Stimulated activated naive CD4-positive, alpha-beta T cell treated with Interleukin-2 at 50 U/mL for 16 hours (primary cell): ENCODE data around the gene CEP112.

Experiments used
- DNase-seq: peaks from one replicate; lab custom pipeline; 2025; lab: John Stamatoyannopoulos, UW

CEP112 gene

GRCh38 chr17:65730711-65731169, 461.2 kb downstream of the CEP112 start:
- DNase-seq, result no peak

DNA sequence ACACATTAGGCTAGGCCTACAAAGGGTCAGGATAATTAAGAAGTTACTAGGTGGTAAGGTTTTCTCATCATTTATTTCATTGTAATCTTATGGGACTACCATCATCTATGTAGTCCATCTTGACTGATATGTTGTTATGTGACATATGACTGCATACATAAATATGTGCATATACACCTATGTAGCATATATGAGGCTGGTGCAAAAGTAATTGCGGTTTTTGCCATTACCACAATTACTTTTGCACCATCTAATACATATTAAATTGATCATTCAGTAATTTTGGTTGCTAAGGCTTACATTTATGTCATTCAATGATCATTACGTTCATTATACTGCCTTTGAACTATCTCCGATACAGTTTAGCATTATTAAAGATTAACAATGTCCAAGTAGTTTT, 462.7 kb downstream of the CEP112 start:
- DNase-seq, result no peak

GRCh38 chr17:65727832-65728231, 464.1 kb downstream of the CEP112 start:
- no peak for DNase-seq

GRCh38 chr17:65727246-65727645, 464.7 kb downstream of the CEP112 start:
- no peak for DNase-seq

DNA sequence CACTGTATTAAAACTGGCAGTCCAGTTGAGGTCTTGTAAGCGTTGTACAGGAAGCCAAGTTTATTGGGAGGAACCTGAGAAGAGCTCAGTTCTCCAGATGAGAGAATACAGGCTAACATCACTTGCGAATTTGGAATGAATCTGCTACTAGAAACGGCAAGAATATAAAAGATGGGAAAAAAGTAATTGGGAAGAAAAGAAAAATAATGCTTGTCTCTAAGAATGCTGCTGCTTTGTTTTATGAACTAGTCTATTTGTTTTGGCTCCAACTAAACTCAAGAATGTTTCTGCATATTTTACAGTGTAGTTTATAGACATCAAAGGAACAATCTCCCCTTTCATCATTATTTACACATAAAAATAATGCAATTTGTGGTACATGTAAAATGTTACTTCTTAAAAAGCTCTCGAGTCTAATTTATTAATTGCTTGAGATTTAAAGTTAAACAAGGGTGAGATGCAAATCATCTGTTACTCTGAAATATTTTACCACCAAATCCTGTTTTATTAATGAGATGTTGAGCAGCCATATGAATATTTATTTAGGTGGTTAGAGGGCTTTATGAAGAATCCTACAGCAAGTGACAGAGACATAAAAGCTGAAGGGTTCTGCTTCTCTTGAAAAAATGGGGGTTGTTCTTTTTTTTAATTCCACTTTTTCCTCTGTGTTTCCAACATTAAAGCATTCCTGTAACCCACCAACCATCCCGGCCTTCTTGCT, 468.3 kb downstream of the CEP112 start:
- no peak for DNase-seq

GRCh38 chr17:65718601-65719000, 473.3 kb downstream of the CEP112 start:
- DNase-seq, result no peak

DNA sequence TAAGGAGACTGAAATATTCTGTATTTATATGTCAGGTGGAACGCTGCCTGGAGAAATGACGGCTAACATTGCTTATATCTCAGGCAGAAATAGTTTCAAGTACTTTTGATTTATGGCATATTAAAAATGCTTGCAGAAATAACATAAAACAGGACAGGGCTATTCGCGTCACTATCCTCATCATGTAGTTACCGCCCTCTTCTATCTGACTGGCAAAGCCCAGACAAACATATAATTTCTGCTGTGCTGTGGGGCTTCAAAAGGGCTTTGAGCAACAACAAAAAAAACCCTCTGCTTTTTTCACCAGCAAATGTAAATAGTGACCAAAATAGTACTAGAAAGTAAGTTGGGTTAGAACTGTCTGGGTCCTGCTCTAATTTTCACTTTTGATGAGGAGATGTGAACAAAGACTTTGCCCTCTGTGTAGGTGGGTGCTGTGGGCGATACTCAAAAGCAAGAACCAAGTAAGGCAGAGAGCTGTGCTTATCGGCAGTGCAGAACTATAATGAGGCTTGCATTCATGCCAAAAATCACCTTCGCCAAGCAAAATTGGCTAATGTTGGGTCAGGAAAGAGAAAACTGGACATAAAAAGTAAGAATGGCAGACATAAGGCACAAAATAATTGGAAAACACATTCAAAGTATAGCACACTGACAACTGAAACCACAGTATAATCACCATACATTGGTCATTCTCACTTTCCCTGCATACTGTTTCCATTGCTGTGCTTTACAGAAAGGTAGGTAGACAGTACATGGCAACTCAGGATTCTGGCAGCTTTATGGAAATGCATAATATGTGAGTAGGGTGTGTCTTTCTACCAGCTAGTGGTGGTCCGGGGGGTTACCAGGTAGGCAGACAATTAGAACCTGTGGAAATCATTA, 479.3 kb downstream of the CEP112 start:
- no peak for DNase-seq

DNA sequence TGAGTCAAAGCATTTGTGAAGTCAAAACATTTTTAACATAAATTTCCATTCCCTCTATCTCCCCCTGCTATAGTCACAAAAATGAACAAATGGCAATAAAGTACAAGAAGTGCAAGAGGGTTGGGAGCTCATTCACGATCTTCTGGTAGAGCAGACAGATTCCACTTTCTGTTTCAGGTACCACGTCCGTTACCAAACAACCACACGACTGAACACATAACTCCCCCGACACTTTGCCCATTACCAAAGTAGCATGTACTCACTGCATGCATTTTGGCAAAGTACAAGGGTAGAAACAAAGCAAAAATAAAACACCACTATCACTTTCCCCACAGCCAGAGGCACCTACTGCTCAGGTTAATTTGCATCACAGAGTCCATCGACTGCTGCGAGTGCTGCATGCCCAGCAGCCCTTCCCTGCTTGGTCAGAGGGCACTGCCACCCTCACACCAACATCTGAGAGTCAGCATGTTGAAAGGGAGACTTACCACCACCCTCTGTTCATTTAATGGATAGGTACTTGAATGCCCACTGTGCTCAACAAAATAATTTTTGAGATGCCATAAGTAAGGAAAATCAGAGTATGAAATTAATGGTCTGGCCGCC, 480.2 kb downstream of the CEP112 start:
- DNase-seq, result no peak

DNA sequence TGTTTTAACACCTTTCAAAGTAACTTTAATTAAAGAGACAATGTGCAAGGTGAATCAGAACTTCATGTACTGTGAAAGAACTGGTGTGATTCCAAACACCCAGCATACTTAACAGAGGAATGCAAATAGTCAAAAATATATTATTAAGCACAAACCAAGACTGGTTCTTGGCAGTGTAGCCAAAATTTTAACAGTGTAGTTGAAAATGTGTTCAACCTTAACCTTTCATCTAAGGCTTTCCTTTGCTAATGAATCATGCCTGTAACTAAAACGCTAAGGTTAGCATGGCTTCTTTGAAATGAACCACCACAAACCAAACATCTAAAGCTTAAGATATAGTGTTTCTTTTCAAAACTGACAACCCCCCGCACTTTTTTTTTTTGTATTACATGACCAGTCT, 484.2 kb downstream of the CEP112 start:
- no peak for DNase-seq

DNA sequence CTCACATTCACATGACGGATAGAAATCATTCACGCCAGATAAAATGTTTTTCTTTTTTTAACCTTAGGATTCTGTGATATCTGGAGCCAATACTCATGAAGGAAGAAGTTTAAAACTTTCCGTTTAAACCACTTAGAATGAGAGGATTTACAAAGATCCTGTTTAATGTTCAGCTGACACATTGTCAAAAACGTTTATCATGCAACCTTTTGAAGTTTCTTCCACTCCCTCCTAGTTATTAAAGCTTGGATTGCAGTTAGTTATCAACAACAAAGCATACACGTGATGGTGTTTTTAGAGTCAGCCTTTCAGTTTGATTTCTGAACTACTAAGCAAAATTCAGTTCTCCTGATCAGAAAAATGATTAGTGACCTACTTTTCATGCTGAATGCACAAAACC, 487.2 kb downstream of the CEP112 start:
- no peak for DNase-seq

DNA sequence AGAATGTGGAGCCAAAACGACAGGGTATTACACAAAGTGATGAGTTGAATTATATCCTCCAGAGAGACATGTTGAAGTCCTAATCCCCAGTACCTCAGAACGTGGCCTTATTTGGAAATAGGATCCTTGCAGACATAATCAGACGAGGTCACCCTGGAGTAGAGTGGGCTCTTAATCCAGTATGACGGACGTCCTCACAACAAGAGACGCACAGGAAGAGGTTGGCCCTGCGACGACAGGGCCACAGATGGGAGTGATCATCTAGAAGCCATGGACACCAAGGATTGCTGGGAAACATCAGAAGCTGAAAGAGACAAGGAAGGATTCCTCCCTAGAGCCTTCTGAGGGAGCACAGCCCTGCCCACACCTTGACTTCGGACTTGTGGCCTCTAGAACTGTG, 488.0 kb downstream of the CEP112 start:
- no peak for DNase-seq

GRCh38 chr17:65699459-65699858, 492.5 kb downstream of the CEP112 start:
- DNase-seq, result no peak

DNA sequence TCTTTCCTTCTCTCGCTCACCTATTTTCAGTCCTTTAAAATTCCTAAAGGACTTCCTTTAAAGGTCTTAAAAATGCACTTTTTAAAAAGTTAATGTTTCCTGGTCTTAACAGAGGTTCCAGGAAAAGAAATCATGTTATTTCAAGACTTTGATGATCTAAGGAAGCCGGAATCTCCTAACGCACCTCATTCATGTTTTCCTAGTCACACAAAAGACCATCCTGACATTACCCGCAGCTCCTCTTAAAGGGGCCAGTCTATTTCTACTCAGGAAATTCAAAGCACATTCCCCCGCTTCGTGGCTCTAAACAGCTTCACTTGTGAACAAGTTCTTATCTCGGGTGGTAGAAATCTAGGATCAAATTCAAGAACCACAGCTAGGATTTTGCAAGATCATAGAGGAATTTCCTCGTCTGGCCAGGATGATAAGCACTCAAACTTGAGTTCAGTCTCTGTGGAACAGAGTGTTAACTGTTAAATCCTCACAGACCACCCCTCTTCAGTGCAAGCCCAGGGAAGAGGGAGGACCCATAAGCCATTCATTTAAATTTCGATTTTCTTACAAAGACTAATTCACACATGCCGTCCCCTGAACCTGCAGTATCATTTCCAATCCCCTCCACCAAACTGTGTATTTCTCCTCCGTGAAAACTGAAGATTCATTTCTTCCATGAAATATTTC, 493.4 kb downstream of the CEP112 start:
- DNase-seq, result no peak

DNA sequence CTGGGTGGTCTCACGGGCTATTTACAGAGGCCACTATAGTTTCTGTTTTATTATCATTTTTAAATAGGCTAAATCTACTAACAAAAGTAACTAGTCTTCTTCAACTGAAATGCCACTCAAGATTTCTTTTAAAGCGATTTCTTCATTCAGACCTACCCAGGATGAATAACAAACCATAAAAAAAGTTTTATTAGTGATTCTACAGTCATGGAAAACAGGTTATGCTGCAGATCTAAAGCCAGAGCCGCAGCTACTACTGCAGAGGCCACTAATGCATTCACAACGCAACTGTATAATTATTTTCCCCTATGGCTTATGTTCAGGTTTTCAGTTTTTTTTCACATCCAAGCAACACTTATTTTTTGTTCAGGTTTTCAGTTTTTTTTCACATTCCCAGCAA, 494.3 kb downstream of the CEP112 start:
- no peak for DNase-seq

- no peak for DNase-seq
Observed at GRCh38 chr17:65696739-65697394, 495.1 kb downstream of the CEP112 start.

DNA sequence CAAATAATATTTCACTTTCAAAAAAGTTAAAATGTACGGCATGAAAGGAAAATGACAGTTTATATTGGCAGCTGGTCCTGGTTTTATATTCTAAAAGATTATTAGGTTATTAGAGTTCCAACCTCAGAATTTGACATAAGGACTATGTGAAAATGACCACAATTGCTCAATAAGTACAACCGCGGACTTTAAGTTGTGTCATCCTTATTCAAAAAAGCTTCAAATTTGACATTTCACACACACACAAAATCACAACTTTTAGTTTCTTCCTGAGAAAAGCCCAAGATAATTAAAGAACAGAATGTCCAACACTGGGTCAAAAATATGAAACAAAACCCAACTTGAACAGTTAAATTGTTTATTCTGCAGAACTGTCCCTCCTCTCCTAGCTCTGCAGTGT, 497.3 kb downstream of the CEP112 start:
- no peak for DNase-seq

DNA sequence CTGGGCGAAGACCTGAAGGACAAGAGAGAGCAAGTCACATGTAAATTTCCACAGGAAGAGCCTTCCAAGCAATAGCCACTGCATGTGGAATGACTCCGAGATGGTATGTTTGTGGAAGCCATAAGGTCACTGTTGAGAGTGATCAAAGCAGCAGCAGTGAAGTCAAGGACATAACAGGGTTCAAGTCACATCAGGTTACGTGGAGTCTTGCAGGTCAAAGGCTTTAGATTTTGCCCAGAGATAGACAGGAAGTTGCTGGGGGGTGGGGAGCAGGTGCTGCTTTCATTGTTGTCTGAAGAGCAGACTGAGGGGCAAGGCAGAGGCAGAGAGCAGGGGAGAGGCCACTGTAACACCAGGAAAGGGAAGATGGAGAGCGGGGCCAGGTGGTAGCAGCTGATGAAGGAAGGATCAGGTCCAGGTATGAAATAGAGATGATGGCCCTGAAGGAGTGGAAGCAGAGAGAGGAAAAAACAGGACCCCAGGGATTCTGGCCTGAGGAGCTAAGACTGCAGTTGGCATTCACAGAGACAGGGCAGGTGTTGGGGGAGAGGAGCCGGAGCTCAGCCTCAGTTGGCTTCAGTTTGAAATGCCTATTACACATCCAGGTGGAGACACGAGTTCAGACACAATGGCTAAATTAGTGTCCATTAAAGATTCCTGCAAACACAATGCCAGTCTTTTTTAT, 501.2 kb downstream of the CEP112 start:
- no peak for DNase-seq

GRCh38 chr17:65688307-65688706, 503.6 kb downstream of the CEP112 start:
- DNase-seq, result no peak

DNA sequence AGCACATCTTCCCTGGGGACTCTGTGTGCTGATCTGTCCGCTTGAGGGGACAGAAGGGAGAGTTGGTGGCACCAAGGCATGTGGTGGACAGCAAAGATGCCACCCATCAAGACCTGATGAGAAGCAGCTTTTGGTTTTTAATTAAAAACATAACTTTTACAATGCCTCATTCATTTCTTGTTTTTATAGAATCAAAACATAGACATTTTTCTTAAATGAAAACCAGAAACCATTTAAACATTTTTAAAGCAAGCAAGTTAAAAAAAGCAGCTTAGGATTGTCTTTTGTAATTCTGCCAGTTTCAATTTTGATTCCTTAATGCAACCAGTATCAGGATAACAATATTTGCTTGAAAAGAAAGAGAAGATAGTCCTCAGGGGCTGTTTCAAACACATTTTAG, 506.8 kb downstream of the CEP112 start:
- DNase-seq, result no peak

GRCh38 chr17:65684631-65685030, 507.3 kb downstream of the CEP112 start:
- DNase-seq, result no peak

GRCh38 chr17:65683428-65683827, 508.5 kb downstream of the CEP112 start:
- DNase-seq, result no peak
